Measurements from ENCODE around the gene KNDC1. TPM values are rescaled to one million over a fixed set of nuclear protein-coding genes. Genes with fewer than 3 reads are reported as not detected.

Gene KNDC1
- total RNA-seq, 1 experiment from 2014 or later, result 1.7 TPM

DNA sequence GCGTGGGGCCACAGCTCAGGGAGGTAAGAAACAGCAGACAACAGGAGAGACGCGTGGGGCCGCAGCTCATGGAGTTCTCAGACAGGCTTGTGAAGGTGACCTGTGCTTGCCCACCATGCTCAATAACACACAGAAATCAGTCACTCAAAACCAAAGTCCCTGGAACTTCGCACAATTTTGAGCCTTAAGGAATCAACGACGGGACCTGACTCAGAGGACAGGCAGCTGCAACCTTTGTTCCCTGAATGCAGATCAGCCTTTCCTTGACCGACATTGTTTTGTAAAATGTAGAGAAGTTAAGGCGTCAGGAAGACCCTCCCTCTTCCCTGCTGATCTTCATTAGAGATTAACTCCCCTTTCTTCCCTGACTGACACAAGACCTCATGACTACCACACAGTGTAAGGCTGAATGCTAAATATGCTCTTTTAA is 8.5 kb upstream of the KNDC1 start:
- TF ChIP-seq EZH2 (IDR thresholded peaks at IDR 0.05; ENCODE audit: low read depth), result no peak
- TF ChIP-seq, protein P1, sequence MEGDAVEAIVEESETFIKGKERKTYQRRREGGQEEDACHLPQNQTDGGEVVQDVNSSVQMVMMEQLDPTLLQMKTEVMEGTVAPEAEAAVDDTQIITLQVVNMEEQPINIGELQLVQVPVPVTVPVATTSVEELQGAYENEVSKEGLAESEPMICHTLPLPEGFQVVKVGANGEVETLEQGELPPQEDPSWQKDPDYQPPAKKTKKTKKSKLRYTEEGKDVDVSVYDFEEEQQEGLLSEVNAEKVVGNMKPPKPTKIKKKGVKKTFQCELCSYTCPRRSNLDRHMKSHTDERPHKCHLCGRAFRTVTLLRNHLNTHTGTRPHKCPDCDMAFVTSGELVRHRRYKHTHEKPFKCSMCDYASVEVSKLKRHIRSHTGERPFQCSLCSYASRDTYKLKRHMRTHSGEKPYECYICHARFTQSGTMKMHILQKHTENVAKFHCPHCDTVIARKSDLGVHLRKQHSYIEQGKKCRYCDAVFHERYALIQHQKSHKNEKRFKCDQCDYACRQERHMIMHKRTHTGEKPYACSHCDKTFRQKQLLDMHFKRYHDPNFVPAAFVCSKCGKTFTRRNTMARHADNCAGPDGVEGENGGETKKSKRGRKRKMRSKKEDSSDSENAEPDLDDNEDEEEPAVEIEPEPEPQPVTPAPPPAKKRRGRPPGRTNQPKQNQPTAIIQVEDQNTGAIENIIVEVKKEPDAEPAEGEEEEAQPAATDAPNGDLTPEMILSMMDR (conservative IDR thresholded peaks at IDR 0.05), result no peak
- DNase-seq, result no peak
- Histone ChIP-seq H4K20me1 (ENCODE audit: insufficient read depth) (no peaks in the 10 kb centered on the region), H3K27me3 (ENCODE audit: insufficient read depth, low read depth) (peaks cover 57% of the 10 kb centered on the region), H3K79me2 (ENCODE audit: low read depth) (no peaks in the 10 kb centered on the region), H3K36me3 (ENCODE audit: low read depth) (no peaks in the 10 kb centered on the region), H3F3A (ENCODE audit: insufficient read depth, low read depth) (no peaks in the 10 kb centered on the region), H3K9me2 (ENCODE audit: insufficient read depth) (no peaks in the 10 kb centered on the region), H3K4me1 (replicated peaks; ENCODE audit: insufficient read depth) (no peaks in the 10 kb centered on the region), H3K4me2 (no peak overlapping the region), H2AFZ (no peak overlapping the region), H3K27ac (no peak overlapping the region), H3K4me3 (no peak overlapping the region), H3K9me3 (ENCODE audit: insufficient read depth, low read depth) (no peaks in the 10 kb centered on the region)
- intact Hi-C loops (cut with micrococcal nuclease; ENCODE audit: unreplicated experiment), result no loop called here
- POLR2A ChIA-PET (ENCODE audit: unreplicated experiment), result interaction anchor here (0.5 kb wide), 1 partner anchor 128 kb away, joined by 3 read pairs; no protein-coding TSS in a partner anchor
- BruUV-seq (replicated peaks), result no TSS peak
- CTCF ChIA-PET, result no interaction called here

DNA sequence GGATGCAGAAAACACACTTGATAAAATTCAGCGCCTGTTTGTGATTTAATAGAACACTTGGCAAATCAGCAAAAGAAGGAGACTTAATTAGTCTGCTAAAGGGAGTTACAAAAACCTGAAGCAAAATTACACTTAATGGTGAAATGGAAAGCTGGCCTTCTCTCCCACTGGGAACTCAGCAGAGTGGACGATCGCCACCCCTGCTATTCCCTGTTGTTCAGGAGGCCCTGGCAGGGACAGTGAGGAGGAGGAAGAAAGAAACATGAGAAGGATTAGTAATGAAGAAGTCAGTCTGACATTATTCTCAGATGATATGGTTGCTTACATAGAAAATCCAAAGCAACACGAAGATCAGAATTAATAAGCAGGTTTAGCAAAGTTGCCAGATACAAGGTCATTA is 5.6 kb upstream of the KNDC1 start:
- CTCF ChIA-PET, result no interaction called here
- Histone ChIP-seq H3K36me3 (ENCODE audit: low read depth) (no peaks in the 10 kb centered on the region), H3F3A (ENCODE audit: insufficient read depth, low read depth) (no peaks in the 10 kb centered on the region), H4K20me1 (ENCODE audit: insufficient read depth) (no peaks in the 10 kb centered on the region), H3K27ac (no peak overlapping the region), H3K9me2 (ENCODE audit: insufficient read depth) (no peaks in the 10 kb centered on the region), H3K4me2 (no peak overlapping the region), H3K9me3 (ENCODE audit: insufficient read depth, low read depth) (no peaks in the 10 kb centered on the region), H2AFZ (no peak overlapping the region), H3K4me3 (no peak overlapping the region), H3K4me1 (replicated peaks; ENCODE audit: insufficient read depth) (no peaks in the 10 kb centered on the region), H3K27me3 (ENCODE audit: insufficient read depth, low read depth) (peaks cover 48% of the 10 kb centered on the region), H3K79me2 (ENCODE audit: low read depth) (no peaks in the 10 kb centered on the region)
- DNase-seq, result no peak
- BruUV-seq (replicated peaks), result no TSS peak
- POLR2A ChIA-PET (ENCODE audit: unreplicated experiment), result no interaction called here
- TF ChIP-seq, protein P1 (conservative IDR thresholded peaks at IDR 0.05), result no peak
- no peak for TF ChIP-seq EZH2 (IDR thresholded peaks at IDR 0.05; ENCODE audit: low read depth)
- intact Hi-C loops (cut with micrococcal nuclease; ENCODE audit: unreplicated experiment), result no loop called here

DNA sequence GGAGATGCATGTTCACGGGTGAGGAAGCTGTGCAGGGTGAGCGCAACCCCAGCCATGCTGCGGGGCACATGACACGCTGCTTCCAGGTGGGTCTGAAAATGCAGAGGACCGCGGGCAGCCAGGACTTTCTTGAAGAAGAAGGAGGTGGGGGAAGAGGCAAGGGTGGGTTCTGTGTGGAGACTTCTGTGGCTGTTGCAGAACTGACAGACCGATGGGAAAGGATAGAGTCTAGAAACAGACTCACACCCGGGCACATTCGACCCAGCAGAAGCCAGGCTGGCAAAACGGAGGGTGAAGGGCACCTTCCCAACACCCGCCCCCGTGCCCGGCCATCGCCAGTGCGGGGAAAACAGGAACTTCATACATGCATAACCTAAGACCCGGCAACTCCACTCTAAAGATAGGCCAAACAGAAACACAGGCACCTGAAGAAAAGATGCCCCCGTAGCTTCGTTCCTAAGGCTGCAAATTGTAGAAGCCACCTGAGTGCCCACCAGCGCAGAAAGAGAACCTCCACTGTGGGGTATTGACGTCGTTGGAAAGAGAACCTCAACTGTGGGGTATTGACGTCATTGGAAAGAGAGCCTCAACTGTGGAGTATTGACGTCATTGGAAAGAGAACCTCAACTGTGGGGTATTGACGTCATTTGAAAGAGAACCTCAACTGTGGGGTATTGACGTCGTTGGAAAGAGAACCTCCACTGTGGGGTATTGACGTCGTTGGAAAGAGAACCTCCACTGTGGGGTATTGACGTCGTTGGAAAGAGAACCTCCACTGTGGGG is 4.8 kb upstream of the KNDC1 start:
- Histone ChIP-seq H3K79me2 (ENCODE audit: low read depth) (no peaks in the 10 kb centered on the region), H3K4me1 (replicated peaks; ENCODE audit: insufficient read depth) (no peaks in the 10 kb centered on the region), H3K4me3 (no peak overlapping the region), H2AFZ (no peak overlapping the region), H3K27ac (no peak overlapping the region), H3K9me3 (ENCODE audit: insufficient read depth, low read depth) (no peaks in the 10 kb centered on the region), H3K27me3 (ENCODE audit: insufficient read depth, low read depth) (peaks cover 40% of the 10 kb centered on the region), H3K4me2 (no peak overlapping the region), H4K20me1 (ENCODE audit: insufficient read depth) (no peaks in the 10 kb centered on the region), H3F3A (ENCODE audit: insufficient read depth, low read depth) (no peaks in the 10 kb centered on the region), H3K9me2 (ENCODE audit: insufficient read depth) (no peaks in the 10 kb centered on the region), H3K36me3 (ENCODE audit: low read depth) (no peaks in the 10 kb centered on the region)
- TF ChIP-seq, protein P1 (conservative IDR thresholded peaks at IDR 0.05), result no peak
- TF ChIP-seq EZH2 (IDR thresholded peaks at IDR 0.05; ENCODE audit: low read depth), result no peak
- CTCF ChIA-PET, result no interaction called here
- POLR2A ChIA-PET (ENCODE audit: unreplicated experiment), result no interaction called here
- BruUV-seq (replicated peaks), result no TSS peak
- DNase-seq, result no peak
- intact Hi-C loops (cut with micrococcal nuclease; ENCODE audit: unreplicated experiment), result no loop called here
